ENCODE data around the gene FAN1.

The FAN1 gene

DNA sequence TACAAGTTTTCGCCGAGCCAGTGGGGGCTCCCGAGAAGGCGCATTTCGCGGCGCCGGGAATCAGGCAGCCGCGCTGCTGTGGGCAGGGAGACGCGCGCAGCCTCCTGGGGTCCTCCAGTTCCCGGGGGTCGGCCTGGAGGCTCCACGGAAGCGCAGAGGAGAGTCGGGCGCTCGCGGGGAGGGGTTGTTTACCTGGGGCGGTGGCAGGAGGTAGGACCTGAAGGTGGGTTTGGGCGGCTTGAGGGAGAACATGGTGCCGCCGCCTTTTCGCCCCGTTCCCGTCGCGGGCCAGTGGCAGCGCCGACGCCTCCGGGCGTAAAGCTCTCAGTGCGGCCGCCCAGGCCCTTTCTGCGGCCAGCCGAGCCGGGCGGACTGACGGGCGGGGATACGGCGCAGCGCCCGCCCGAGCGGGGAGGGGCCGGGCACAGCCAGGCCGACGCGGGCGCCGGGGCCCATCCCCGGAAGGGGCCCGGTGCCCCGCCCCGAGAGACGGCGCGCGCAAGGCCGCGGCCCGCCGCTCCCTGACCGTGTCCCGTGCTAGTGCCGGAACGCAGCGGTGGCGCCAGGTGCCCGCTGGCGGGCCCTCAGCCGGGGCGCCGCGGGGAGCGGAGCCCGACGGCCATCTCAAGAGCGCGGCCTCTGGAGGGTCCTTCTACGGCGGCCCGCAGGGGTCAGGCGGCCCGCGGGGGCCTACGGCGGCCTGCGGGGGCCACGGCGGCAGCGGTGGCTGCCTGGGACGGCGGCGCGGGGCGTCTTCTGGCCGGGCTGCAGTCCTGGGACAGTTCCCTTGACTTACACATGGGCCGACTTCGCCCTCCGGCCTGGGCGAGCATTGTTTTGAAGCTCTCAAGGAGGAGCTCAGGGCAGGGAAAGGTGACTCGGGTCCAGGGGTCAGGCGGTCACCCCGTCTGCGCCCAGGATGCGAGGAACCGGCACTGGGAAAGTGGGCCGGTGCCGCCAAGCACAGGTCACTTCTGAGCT, 87.8 kb downstream of the FAN1 start, which contains the start of gene MTMR10:
Gene MTMR10, minus strand, starts transcription at position 374 of the 981 bp plus-strand sequence. Its CDS starts 122 bp downstream, at position 252.
- FAIRE-seq (peak; percentile 96), DNase-seq (ENCODE audit: insufficient read length) (peak; percentile 87)
- TF ChIP-seq POLR2AphosphoS5 (IDR thresholded peaks at IDR 0.05; ENCODE audit: low read depth, low read length), result peak; percentile 71
- peak; percentile 70 for TF ChIP-seq TAF1 (IDR thresholded peaks at IDR 0.05; ENCODE audit: borderline replicate concordance, low read depth, low read length)
- TF ChIP-seq POLR2A (IDR thresholded peaks at IDR 0.05; ENCODE audit: low read depth, low read length), result peak; percentile 97

DNA sequence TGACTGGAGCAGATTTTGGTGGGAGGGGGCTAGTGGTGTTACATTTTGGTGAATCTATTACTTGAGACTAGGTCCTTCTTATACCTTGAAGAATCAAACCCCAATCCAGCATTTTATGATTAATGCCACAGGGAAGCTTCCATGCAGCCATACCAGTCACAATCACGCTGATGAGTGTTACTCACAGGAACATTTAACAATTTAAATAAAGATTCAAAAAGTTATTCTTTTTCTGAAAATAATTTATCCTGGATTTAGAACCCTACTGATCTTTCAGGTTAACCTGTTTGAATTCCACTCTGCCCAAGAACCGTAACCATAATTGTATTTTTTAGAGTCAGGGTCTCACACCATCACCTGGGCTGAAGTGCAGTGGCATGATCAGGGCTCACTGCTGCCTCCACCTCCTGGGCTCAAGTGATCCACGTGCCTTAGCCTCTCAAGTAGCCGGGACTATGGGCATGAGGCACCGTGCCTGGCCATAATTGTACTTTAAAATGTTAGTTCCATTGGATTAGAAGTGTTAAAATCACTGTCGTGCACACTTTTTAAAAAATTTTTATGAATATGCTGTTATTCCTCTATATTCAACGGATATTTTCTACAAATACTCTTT, 88.6 kb downstream of the FAN1 start:
- DNase-seq (ENCODE audit: insufficient read length) (no peak), FAIRE-seq (no peak)
- no peak for TF ChIP-seq POLR2AphosphoS5 (IDR thresholded peaks at IDR 0.05; ENCODE audit: low read depth, low read length)

Data from GM12892 (cell line).